ENCODE results near the gene NUDT22. TPM values are rescaled to one million over a fixed set of nuclear protein-coding genes. Genes with fewer than 3 reads are reported as not detected.

The NUDT22 gene
- total and polyA plus RNA-seq, 2 of the 8 experiments (the other 6 are each of a cell fraction or from before 2014, with no cell fraction given), result 43.4 to 69.0 TPM

- no peak for TF ChIP-seq CHD7 (IDR thresholded peaks at IDR 0.05; ENCODE audit: insufficient replicate concordance, low read length)
- no peak for TF ChIP-seq NANOG (IDR thresholded peaks at IDR 0.05; ENCODE audit: insufficient read depth, low read depth, low read length, poor library complexity, severe bottlenecking)
- TF ChIP-seq TAF7 (optimal IDR thresholded peaks at IDR 0.05; ENCODE audit: borderline replicate concordance, low read depth, low read length), result no peak
- no peak for TF ChIP-seq POLR2A (IDR thresholded peaks at IDR 0.05; ENCODE audit: control extremely low read depth in 1 of 2, low read depth in 2 of 2, low read length in 2 of 2)
- TF ChIP-seq RXRA (IDR thresholded peaks at IDR 0.05; ENCODE audit: insufficient read depth, low read depth, low read length), result no peak
- TF ChIP-seq FOSL1 (IDR thresholded peaks at IDR 0.05; ENCODE audit: insufficient read depth, low read depth, low read length), result no peak
- TF ChIP-seq RNF2 (IDR thresholded peaks at IDR 0.05; ENCODE audit: borderline replicate concordance, low read depth, low read length, missing control alignments, poor library complexity, severe bottlenecking), result no peak
- TF ChIP-seq BCL11A (IDR thresholded peaks at IDR 0.05; ENCODE audit: low read depth in 2 of 2, low read length in 2 of 2), result no peak
- no peak for TF ChIP-seq JUN (IDR thresholded peaks at IDR 0.05; ENCODE audit: low read depth, low read length)
Observed at GRCh38 chr11:64246871-64247728, 21.0 kb downstream of the NUDT22 start, which contains the start of gene PPP1R14B (continued).

Measured in H1 (cell line).